ENCODE measurements around the gene CEP295NL. TPM values are rescaled to one million over a fixed set of nuclear protein-coding genes. Genes with fewer than 3 reads are reported as not detected.

CEP295NL gene
- total RNA-seq, 1 experiment from 2014 or later = 0.87 TPM

- H3K27ac ChIP-seq (ENCODE audit: low read length) = no peak overlapping the region
- DNase-seq (ENCODE audit: low read depth, low spot score) (no peak), ATAC-seq (no peak)
- in situ Hi-C loops (cut with HindIII; ENCODE audit: low pct_unique_long_range_greater_than_20kb, low sequenced_read_pairs) = no loop called here
- H3K9me3 ChIP-seq (ENCODE audit: control insufficient read depth, insufficient read depth, low read depth, low read length) = no peaks in the 10 kb centered on the region
- BruUV-seq (replicated peaks) = no TSS peak
- TF ChIP-seq SIN3A (IDR thresholded peaks at IDR 0.05; ENCODE audit: borderline replicate concordance, insufficient read depth, low read depth, low read length) (no peak), TCF7L2 (IDR thresholded peaks at IDR 0.05; ENCODE audit: low read depth, low read length) (no peak)
- H3K36me3 ChIP-seq (ENCODE audit: control insufficient read depth, insufficient read depth, low read length) = no peaks in the 10 kb centered on the region
- no peaks in the 10 kb centered on the region for H3K27me3 ChIP-seq (ENCODE audit: control insufficient read depth, insufficient read depth, low read length)
- ChIA-PET CTCF (interaction anchor here (0.6 to 0.7 kb wide), 2 partner anchors 24 to 963 kb away, joined by 3 to 4 read pairs; partner anchors contain the start of gene CBX4), POLR2A (no interaction called here)
- H3K4me3 ChIP-seq (ENCODE audit: low read depth in 2 of 2, low read length in 2 of 2) = no peak overlapping the region
- intact Hi-C loops (cut with micrococcal nuclease; ENCODE audit: unreplicated experiment) = no loop called here
- no peaks in the 10 kb centered on the region; the same call in 1 of the 2 replicates for H3K4me1 ChIP-seq (ENCODE audit: control insufficient read depth, insufficient read depth, low read length)
Observed at GRCh38 chr17:78876094-78876597, 26.9 kb downstream of the CEP295NL start.

GRCh38 chr17:78875363-78876093, 27.5 kb downstream of the CEP295NL start:
- Histone ChIP-seq H3K27me3 (ENCODE audit: control insufficient read depth, insufficient read depth, low read length) (no peaks in the 10 kb centered on the region), H3K27ac (ENCODE audit: low read length) (no peak overlapping the region), H3K4me3 (ENCODE audit: low read depth in 2 of 2, low read length in 2 of 2) (no peak overlapping the region), H3K9me3 (ENCODE audit: control insufficient read depth, insufficient read depth, low read depth, low read length) (no peaks in the 10 kb centered on the region), H3K4me1 (ENCODE audit: control insufficient read depth, insufficient read depth, low read length) (no peaks in the 10 kb centered on the region; the same call in 1 of the 2 replicates), H3K36me3 (ENCODE audit: control insufficient read depth, insufficient read depth, low read length) (no peaks in the 10 kb centered on the region)
- in situ Hi-C loops (cut with HindIII; ENCODE audit: low pct_unique_long_range_greater_than_20kb, low sequenced_read_pairs) (no loop called here), intact Hi-C loops (cut with micrococcal nuclease; ENCODE audit: unreplicated experiment) (no loop called here)
- ChIA-PET CTCF (interaction anchor here (0.6 to 0.7 kb wide), 2 partner anchors 23 to 964 kb away, joined by 3 to 4 read pairs; partner anchors contain the start of gene CBX4), POLR2A (no interaction called here)
- ATAC-seq = no peak; the same call in 1 of the 2 replicates
- DNase-seq (ENCODE audit: low read depth, low spot score) = no peak
- no TSS peak for BruUV-seq (replicated peaks)
- TF ChIP-seq POLR2AphosphoS5 (IDR thresholded peaks at IDR 0.05; ENCODE audit: low read depth, low read length) = no peak
- TF ChIP-seq REST (IDR thresholded peaks at IDR 0.05; ENCODE audit: insufficient read depth in 1 of 2, low read depth in 2 of 2, low read length in 1 of 2) = no peak
- no peak for TF ChIP-seq SIN3A (IDR thresholded peaks at IDR 0.05; ENCODE audit: borderline replicate concordance, insufficient read depth, low read depth, low read length)
- no peak for TF ChIP-seq TCF7L2 (IDR thresholded peaks at IDR 0.05; ENCODE audit: low read depth, low read length)
- no peak for TF ChIP-seq CTCF (IDR thresholded peaks at IDR 0.05)

Measured in Panc1 (cell line).